H9 (cell line): ENCODE measurements around the gene CDK16. TPM values are rescaled to one million over a fixed set of nuclear protein-coding genes. Genes with fewer than 3 reads are reported as not detected.

Experiments
- DNase-seq: peaks from one replicate; pipeline ENCODE4 v3.0.0-alpha.2; 2017
- H2AFZ ChIP-seq: one replicate; pipeline ENCODE4 v1.6.1; 2013; ENCODE audit warnings: mild to moderate bottlenecking, low read length, control low read depth, moderate library complexity
- H2AK5ac ChIP-seq: 2 replicates; pipeline ENCODE4 v1.6.1; 2013; ENCODE audit warnings: low read length, control low read depth, mixed read lengths; ENCODE audit not compliant: insufficient read length
- H2BK120ac ChIP-seq: one replicate; pipeline ENCODE4 v1.6.1; 2013; ENCODE audit warnings: low read depth, mild to moderate bottlenecking, low read length, control low read depth, inconsistent platforms; ENCODE audit not compliant: poor library complexity, severe bottlenecking
- H2BK12ac ChIP-seq: 2 replicates; pipeline ENCODE4 v1.6.1; 2013; ENCODE audit warnings: low read length, control low read depth, mixed read lengths, low read depth; ENCODE audit not compliant: insufficient read length
- H2BK15ac ChIP-seq: 2 replicates; pipeline ENCODE4 v1.6.1; 2013; ENCODE audit warnings: low read depth, low read length, control low read depth
- H2BK20ac ChIP-seq: one replicate; pipeline ENCODE4 v1.6.1; 2013; ENCODE audit warnings: low read depth, mild to moderate bottlenecking, low read length, control low read depth, inconsistent platforms; ENCODE audit not compliant: poor library complexity, severe bottlenecking
- H2BK5ac ChIP-seq: 2 replicates; pipeline ENCODE4 v1.6.1; 2013; ENCODE audit warnings: low read length, control low read depth, mixed read lengths; ENCODE audit not compliant: insufficient read length
- H3K14ac ChIP-seq: 2 replicates; pipeline ENCODE4 v1.6.1; 2013; ENCODE audit warnings: low read length, control low read depth; ENCODE audit not compliant: insufficient read depth
- H3K18ac ChIP-seq: 2 replicates; pipeline ENCODE4 v1.6.1; 2013; ENCODE audit warnings: low read depth, mild to moderate bottlenecking, mixed read lengths, low read length, control low read depth; ENCODE audit not compliant: insufficient read length
- H3K23ac ChIP-seq: 2 replicates; pipeline ENCODE4 v1.6.1; 2013; ENCODE audit warnings: low read length, control low read depth, mixed read lengths, low read depth; ENCODE audit not compliant: insufficient read length
- H3K23me2 ChIP-seq: 2 replicates; pipeline ENCODE4 v1.6.1; 2013; ENCODE audit warnings: low read depth, mild to moderate bottlenecking, mixed read lengths, low read length, control low read depth; ENCODE audit not compliant: insufficient read length, poor library complexity, severe bottlenecking
- H3K27ac ChIP-seq: 2 replicates; pipeline ENCODE4 v1.5.1; 2013; ENCODE audit warnings: low read length, control low read depth, mixed read lengths, low read depth; ENCODE audit not compliant: insufficient read length
- H3K27me3 ChIP-seq: 2 replicates; pipeline ENCODE4 v1.6.1; 2013; ENCODE audit warnings: low read length, control low read depth, inconsistent platforms; ENCODE audit not compliant: insufficient read depth
- H3K4ac ChIP-seq: 2 replicates; pipeline ENCODE4 v1.6.1; 2013; ENCODE audit warnings: low read depth, mild to moderate bottlenecking, control low read depth, inconsistent platforms, low read length, moderate library complexity
- H3K4me1 ChIP-seq: 2 replicates; pipeline ENCODE4 v1.6.1; 2013; ENCODE audit warnings: low read length, control low read depth, inconsistent platforms; ENCODE audit not compliant: insufficient read depth
- H3K4me2 ChIP-seq: 2 replicates; pipeline ENCODE4 v1.6.1; 2013; ENCODE audit warnings: low read length, control low read depth, mixed read lengths; ENCODE audit not compliant: insufficient read length, insufficient read depth
- H3K56ac ChIP-seq: 2 replicates; pipeline ENCODE4 v1.6.1; 2013; ENCODE audit warnings: low read depth, mild to moderate bottlenecking, mixed read lengths, low read length, control low read depth; ENCODE audit not compliant: insufficient read length
- H3K79me1 ChIP-seq: 2 replicates; pipeline ENCODE4 v1.6.1; 2013; ENCODE audit warnings: low read depth, mild to moderate bottlenecking, moderate library complexity, low read length, control low read depth, inconsistent platforms; ENCODE audit not compliant: insufficient read depth, poor library complexity, severe bottlenecking
- H3K79me2 ChIP-seq: 2 replicates; pipeline ENCODE4 v1.6.1; 2013; ENCODE audit warnings: low read length, control low read depth, inconsistent platforms; ENCODE audit not compliant: insufficient read depth
- H3K9ac ChIP-seq: 2 replicates; pipeline ENCODE4 v1.6.1; 2013; ENCODE audit warnings: low read length, control low read depth, mixed read lengths; ENCODE audit not compliant: insufficient read length; ENCODE audit errors: extremely low read depth
- H3K9me3 ChIP-seq: one replicate; pipeline ENCODE4 v1.6.1; 2013; ENCODE audit warnings: low read depth, low read length, inconsistent platforms; ENCODE audit not compliant: control insufficient read depth
- H3T11ph ChIP-seq: one replicate; pipeline ENCODE4 v1.6.1; 2013; ENCODE audit warnings: mild to moderate bottlenecking, low read length, control low read depth, inconsistent platforms
- H4K20me1 ChIP-seq: one replicate; pipeline ENCODE4 v1.6.1; 2013; ENCODE audit not compliant: control insufficient read depth, insufficient read length, insufficient read depth
- H4K5ac ChIP-seq: 2 replicates; pipeline ENCODE4 v1.6.1; 2013; ENCODE audit warnings: low read depth, mild to moderate bottlenecking, mixed read lengths, low read length, control low read depth; ENCODE audit not compliant: insufficient read length
- H4K8ac ChIP-seq: replicated peaks from 2 replicates; pipeline ENCODE4 v1.6.1; 2013; ENCODE audit warnings: low read length, control low read depth, mixed read lengths, low read depth; ENCODE audit not compliant: insufficient read length
- H4K91ac ChIP-seq: 2 replicates; pipeline ENCODE4 v1.6.1; 2013; ENCODE audit warnings: low read depth, mild to moderate bottlenecking, moderate library complexity, mixed read lengths, low read length, control low read depth; ENCODE audit not compliant: insufficient read length
- H3K27ac Mint-ChIP-seq, 3 experiments: 2 replicates in 2 of 3; 3 replicates in 1 of 3; pipeline ENCODE4 v1.8.0; 2020 to 2021; ENCODE audit warnings: mixed read lengths in 3 of 3, mild to moderate bottlenecking in 1 of 3, moderate library complexity in 1 of 3
- H3K27me3 Mint-ChIP-seq: 2 replicates; pipeline ENCODE4 v1.8.0; 2021; ENCODE audit warnings: low read depth, mild to moderate bottlenecking, moderate library complexity, mixed read lengths
- H3K36me3 Mint-ChIP-seq, 3 experiments: 2 replicates in 2 of 3; 3 replicates in 1 of 3; pipeline ENCODE4 v1.8.0; 2020 to 2021; ENCODE audit warnings: low read depth in 3 of 3, mixed read lengths in 3 of 3; ENCODE audit not compliant: insufficient read depth in 1 of 3
- H3K4me1 Mint-ChIP-seq, 2 experiments: 2 replicates each; pipeline ENCODE4 v1.8.0; 2020; ENCODE audit warnings: mixed read lengths in 2 of 2
- H3K4me3 Mint-ChIP-seq, 2 experiments: 2 replicates in 1 of 2; 3 replicates in 1 of 2; pipeline ENCODE4 v1.8.0; 2020 to 2021; ENCODE audit warnings: mild to moderate bottlenecking in 2 of 2, mixed read lengths in 2 of 2, moderate library complexity in 1 of 2
- H3K9me3 Mint-ChIP-seq, 2 experiments: 2 replicates in 1 of 2; 3 replicates in 1 of 2; pipeline ENCODE4 v1.8.0; 2020; ENCODE audit warnings: mild to moderate bottlenecking in 2 of 2, mixed read lengths in 2 of 2, moderate library complexity in 1 of 2
- CTCF ChIP-seq: fragments of 200-600 bp; sonication (generic); conservative IDR thresholded peaks from 3 replicates; pipeline ENCODE4 v1.8.0; 2021; ENCODE audit warnings: antibody characterized with exemption, mild to moderate bottlenecking
- WGBS: extraction: QIAGEN DNeasy Blood & Tissue Kit; methylation state at CpG from one replicate; pipeline ENCODE4 v1.1.7; 2013; ENCODE audit warnings: missing lambda C conversion rate, low lambda C conversion rate, mixed read lengths; ENCODE audit not compliant: insufficient read length; ENCODE audit errors: extremely low coverage; 5-methylcytosine and 5-hydroxymethylcytosine counted together
- total RNA-seq: library from RNA; stranded (reverse); gene quantifications from 2 replicates; pipeline ENCODE4 v1.2.1, GENCODE V29; 2021

Gene CDK16
- total RNA-seq, 1 experiment from 2014 or later, result 226 TPM

GRCh38 chrX:47223476-47224250 is 5.2 kb downstream of the CDK16 start:
- no CpG with 5 or more reads among the region's 13 CpGs for WGBS
- no peak overlapping the region for H2BK5ac ChIP-seq
- no peak overlapping the region for H3T11ph ChIP-seq
- H3K27me3 ChIP-seq, result no peaks in the 10 kb centered on the region
- no peaks in the 10 kb centered on the region for H4K20me1 ChIP-seq
- no peak overlapping the region for H3K56ac ChIP-seq
- no peak overlapping the region for H3K14ac ChIP-seq
- no peak for DNase-seq
- H2BK15ac ChIP-seq, result no peak overlapping the region
- no peaks in the 10 kb centered on the region; the same call in 1 of the 2 replicates for H3K27me3 Mint-ChIP-seq
- no peak overlapping the region for H4K5ac ChIP-seq
- H3K79me2 ChIP-seq, result peaks cover 25% of the 10 kb centered on the region; the same call in 1 of the 2 replicates
- no peak overlapping the region for H3K4me2 ChIP-seq
- no peak overlapping the region for H3K27ac Mint-ChIP-seq
- no peak overlapping the region for H3K23ac ChIP-seq
- H3K9me3 Mint-ChIP-seq, result no peaks in the 10 kb centered on the region; a peak in 1 of 5 replicates
- no peak overlapping the region for H3K4ac ChIP-seq
- H3K18ac ChIP-seq, result no peak overlapping the region
- peaks cover 20% of the 10 kb centered on the region in 2 experiments for H3K4me1 Mint-ChIP-seq
- H3K23me2 ChIP-seq, result peaks cover 11% of the 10 kb centered on the region
- no peak overlapping the region for H3K4me3 Mint-ChIP-seq
- H3K27ac ChIP-seq, result no peak overlapping the region
- H3K4me1 ChIP-seq, result peaks cover 6% of the 10 kb centered on the region; the same call in 1 of the 2 replicates
- H2BK120ac ChIP-seq, result no peak overlapping the region
- H2BK12ac ChIP-seq, result no peak overlapping the region
- no peak overlapping the region for H4K8ac ChIP-seq
- H3K9me3 ChIP-seq, result no peaks in the 10 kb centered on the region
- H3K79me1 ChIP-seq, result peaks cover 5% of the 10 kb centered on the region
- H4K91ac ChIP-seq, result no peak overlapping the region
- peaks cover 79 to 85% (median 81%) of the 10 kb centered on the region in 3 experiments for H3K36me3 Mint-ChIP-seq
- no peak overlapping the region for H2BK20ac ChIP-seq
- H3K9ac ChIP-seq, result no peak overlapping the region
- no peak for TF ChIP-seq CTCF
- H2AK5ac ChIP-seq, result no peak overlapping the region
- no peak overlapping the region for H2AFZ ChIP-seq
